ENCODE measurements around the gene MAMDC2. TPM values are rescaled to one million over a fixed set of nuclear protein-coding genes. Genes with fewer than 3 reads are reported as not detected.

Gene MAMDC2
- 2.2 and 4.0 TPM in 2 replicates for total RNA-seq (ENCODE audit: low replicate concordance)
- long read RNA-seq, partial matches to known transcripts = 4 of 9 reads
- long read RNA-seq, other reads (novel, unspliced or antisense) = 1 of 9 reads

GRCh38 chr9:70043689-70044489, at the start of gene MAMDC2:
MAMDC2 (plus strand) TSS chr9:70043848; CDS start chr9:70044198, 350 bp downstream.
- Mint-ChIP-seq H3K4me1 (ENCODE audit: unreplicated experiment) (peaks cover 11% of the 10 kb centered on the region), H3K4me3 (peak within 1 kb of the TSS; percentile 88), H3K9me3 (peaks cover 3% of the 10 kb centered on the region), H3K36me3 (no peaks in the 10 kb centered on the region), H3K27me3 (peaks cover 53% of the 10 kb centered on the region), H3K27ac (no peak within 1 kb of the TSS)
- no peak for TF ChIP-seq CTCF (conservative IDR thresholded peaks at IDR 0.05)
- DNase-seq (ENCODE audit: extremely low spot score, unreplicated experiment) = no peak

GRCh38 chr9:69995846-69996245, 47.8 kb upstream of the MAMDC2 start:
- no peak for TF ChIP-seq CTCF (conservative IDR thresholded peaks at IDR 0.05)
- no peaks in the 10 kb centered on the region for H3K36me3 Mint-ChIP-seq
- no peak overlapping the region for H3K27ac Mint-ChIP-seq
- H3K9me3 Mint-ChIP-seq = no peaks in the 10 kb centered on the region
- no peak for DNase-seq (ENCODE audit: extremely low spot score, unreplicated experiment)
- no peaks in the 10 kb centered on the region for H3K4me1 Mint-ChIP-seq (ENCODE audit: unreplicated experiment)
- H3K27me3 Mint-ChIP-seq = no peaks in the 10 kb centered on the region
- no peak overlapping the region for H3K4me3 Mint-ChIP-seq

GRCh38 chr9:69996967-69997366, 46.7 kb upstream of the MAMDC2 start:
- no peak for TF ChIP-seq CTCF (conservative IDR thresholded peaks at IDR 0.05)
- no peaks in the 10 kb centered on the region for H3K4me1 Mint-ChIP-seq (ENCODE audit: unreplicated experiment)
- no peak for DNase-seq (ENCODE audit: extremely low spot score, unreplicated experiment)
- H3K36me3 Mint-ChIP-seq = no peaks in the 10 kb centered on the region
- no peak overlapping the region for H3K4me3 Mint-ChIP-seq
- H3K27me3 Mint-ChIP-seq = no peaks in the 10 kb centered on the region
- H3K27ac Mint-ChIP-seq = no peak overlapping the region
- H3K9me3 Mint-ChIP-seq = no peaks in the 10 kb centered on the region

GRCh38 chr9:69997524-69997923, 46.1 kb upstream of the MAMDC2 start:
- Mint-ChIP-seq H3K27ac (no peak overlapping the region), H3K4me1 (ENCODE audit: unreplicated experiment) (no peaks in the 10 kb centered on the region), H3K9me3 (no peaks in the 10 kb centered on the region), H3K4me3 (no peak overlapping the region), H3K36me3 (no peaks in the 10 kb centered on the region), H3K27me3 (no peaks in the 10 kb centered on the region)
- no peak for DNase-seq (ENCODE audit: extremely low spot score, unreplicated experiment)
- no peak for TF ChIP-seq CTCF (conservative IDR thresholded peaks at IDR 0.05)

- H3K9me3 Mint-ChIP-seq = no peaks in the 10 kb centered on the region
- no peak for DNase-seq (ENCODE audit: extremely low spot score, unreplicated experiment)
- H3K27me3 Mint-ChIP-seq = no peaks in the 10 kb centered on the region
- no peak overlapping the region for H3K4me3 Mint-ChIP-seq
- H3K27ac Mint-ChIP-seq = no peak overlapping the region
- no peaks in the 10 kb centered on the region for H3K36me3 Mint-ChIP-seq
- TF ChIP-seq CTCF (conservative IDR thresholded peaks at IDR 0.05) = no peak
- H3K4me1 Mint-ChIP-seq (ENCODE audit: unreplicated experiment) = no peaks in the 10 kb centered on the region
Observed at GRCh38 chr9:69999315-69999714, 44.3 kb upstream of the MAMDC2 start.
